DND-41 (cell line): ENCODE measurements around the gene ZNF878.

Experiments
- ATAC-seq: fragments of 200-7000 bp; cut with Tn5 transposase; 3 replicates; pipeline ENCODE4 v1.9.1; 2021; ENCODE audit warnings: low read depth; ENCODE audit not compliant: insufficient read depth
- DNase-seq: peaks from one replicate; pipeline ENCODE4 v3.0.0-alpha.2; 2020
- H2AFZ ChIP-seq: 2 replicates; pipeline ENCODE4 v1.6.0; 2012; ENCODE audit warnings: low read depth, low read length
- H3K27ac ChIP-seq: 2 replicates; pipeline ENCODE4 v1.5.1; 2012; ENCODE audit warnings: low read length, inconsistent platforms
- H3K27me3 ChIP-seq: fragments of 200-600 bp; sonication (generic); 2 replicates; pipeline ENCODE4 v1.6.0; 2012; ENCODE audit warnings: low read length, mild to moderate bottlenecking, inconsistent platforms; ENCODE audit not compliant: insufficient read depth, poor library complexity
- H3K36me3 ChIP-seq: 2 replicates; pipeline ENCODE4 v1.5.1; 2012; ENCODE audit warnings: low read length, inconsistent platforms; ENCODE audit not compliant: insufficient read depth
- H3K4me1 ChIP-seq: 2 replicates; pipeline ENCODE4 v1.5.1; 2012; ENCODE audit warnings: mild to moderate bottlenecking, low read length; ENCODE audit not compliant: insufficient read depth
- H3K4me2 ChIP-seq: 2 replicates; pipeline ENCODE4 v1.6.0; 2012; ENCODE audit warnings: mild to moderate bottlenecking, moderate library complexity, low read length, inconsistent platforms; ENCODE audit not compliant: insufficient read depth
- H3K4me3 ChIP-seq, 2 experiments: fragments of 200-600 bp in 1 of 2; shearing (Covaris generic) in 1 of 2; 2 replicates each; pipeline ENCODE4 v1.5.1; 2012 to 2016; ENCODE audit warnings: inconsistent platforms in 2 of 2, low read length in 2 of 2, mild to moderate bottlenecking in 2 of 2, low read depth in 1 of 2, moderate library complexity in 1 of 2
- H3K79me2 ChIP-seq: 2 replicates; pipeline ENCODE4 v1.6.0; 2012; ENCODE audit warnings: low read length, inconsistent platforms; ENCODE audit not compliant: insufficient read depth
- H3K9ac ChIP-seq: 2 replicates; pipeline ENCODE4 v1.6.0; 2012; ENCODE audit warnings: low read depth, mild to moderate bottlenecking, inconsistent platforms, low read length, moderate library complexity
- H3K9me3 ChIP-seq: 2 replicates; pipeline ENCODE4 v1.5.1; 2012; ENCODE audit warnings: low read length, moderate library complexity, mild to moderate bottlenecking, inconsistent platforms; ENCODE audit not compliant: insufficient read depth, severe bottlenecking
- H4K20me1 ChIP-seq: 2 replicates; pipeline ENCODE4 v1.6.0; 2012; ENCODE audit warnings: low read length; ENCODE audit not compliant: insufficient read depth
- CTCF ChIP-seq: IDR thresholded peaks from 2 replicates; pipeline ENCODE4 v1.5.1; 2012; ENCODE audit warnings: borderline replicate concordance, low read length, moderate library complexity, mild to moderate bottlenecking; ENCODE audit not compliant: poor library complexity, severe bottlenecking; ENCODE audit errors: extremely low read depth
- EZH2 ChIP-seq: IDR thresholded peaks from 3 replicates; pipeline ENCODE4 v1.6.1; 2012; ENCODE audit warnings: borderline replicate concordance, low read depth, mild to moderate bottlenecking, moderate library complexity, low read length, inconsistent platforms; ENCODE audit not compliant: severe bottlenecking

The ZNF878 gene

DNA sequence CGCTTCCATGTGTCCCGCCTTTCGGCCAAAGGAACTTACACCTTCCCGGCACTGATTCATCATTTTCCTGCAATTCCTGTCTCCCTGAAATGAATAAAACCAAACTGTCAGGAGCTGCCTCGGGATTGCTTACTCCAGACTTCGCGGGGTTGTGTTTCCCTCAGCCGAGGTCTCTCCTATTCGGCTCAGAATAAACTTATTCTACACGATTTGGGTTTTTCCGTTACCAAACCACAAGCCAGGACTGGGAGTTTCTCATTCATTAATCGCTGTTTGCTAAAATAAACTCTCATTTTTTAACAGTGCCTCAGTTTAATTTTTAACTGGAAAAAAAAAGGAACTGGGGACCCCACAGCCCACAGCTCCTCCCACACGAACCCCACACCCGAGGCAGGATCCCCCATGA, 667 bp downstream of the ZNF878 start:
- peak overlapping the region; percentile 86 to 96 for H3K4me3 ChIP-seq
- peak overlapping the region; percentile 99 for H3K4me2 ChIP-seq

GRCh38 chr19:12047868-12048267, 4.9 kb downstream of the ZNF878 start:
- Histone ChIP-seq H3K36me3 (peaks cover 39% of the 10 kb centered on the region), H2AFZ (no peak overlapping the region), H4K20me1 (no peaks in the 10 kb centered on the region), H3K4me1 (peaks cover 16% of the 10 kb centered on the region), H3K4me2 (no peak overlapping the region), H3K79me2 (peaks cover 2% of the 10 kb centered on the region; the same call in 1 of the 2 replicates), H3K4me3 (no peak overlapping the region), H3K27me3 (no peaks in the 10 kb centered on the region), H3K9ac (no peak overlapping the region), H3K27ac (no peak overlapping the region), H3K9me3 (peaks cover 24% of the 10 kb centered on the region)
- ATAC-seq (no peak), DNase-seq (no peak)
- TF ChIP-seq CTCF (no peak), EZH2 (no peak)

More for the DNA sequence above, 667 bp downstream of the ZNF878 start:
- TF ChIP-seq EZH2 (no peak), CTCF (no peak)
- peak overlapping the region; percentile 89 for H3K27ac ChIP-seq
- H4K20me1 ChIP-seq, result no peaks in the 10 kb centered on the region
- no peaks in the 10 kb centered on the region for H3K27me3 ChIP-seq
- H3K9ac ChIP-seq, result peak overlapping the region; percentile 87
- 0 out of 2 replicates have a peak, but pooled peaks cover under 1% of the 10 kb centered on the region for H3K36me3 ChIP-seq
- peaks cover 23% of the 10 kb centered on the region for H3K4me1 ChIP-seq
- H2AFZ ChIP-seq, result peak overlapping the region; percentile 99
- no peaks in the 10 kb centered on the region; the same call in 1 of the 2 replicates for H3K79me2 ChIP-seq
- DNase-seq, result no peak
- no peaks in the 10 kb centered on the region for H3K9me3 ChIP-seq
- ATAC-seq, result no peak

GRCh38 chr19:12043752-12044422, 8.9 kb downstream of the ZNF878 start:
- H3K9me3 ChIP-seq, result peaks cover 29% of the 10 kb centered on the region
- no peak overlapping the region for H3K4me3 ChIP-seq
- no peak for ATAC-seq

More at GRCh38 chr19:12043752-12044422, 8.9 kb downstream of the ZNF878 start:
- Histone ChIP-seq H3K27ac (no peak overlapping the region), H2AFZ (no peak overlapping the region), H3K79me2 (0 out of 2 replicates have a peak, but pooled peaks cover 2% of the 10 kb centered on the region), H3K4me2 (no peak overlapping the region), H4K20me1 (no peaks in the 10 kb centered on the region), H3K27me3 (no peaks in the 10 kb centered on the region), H3K4me1 (no peaks in the 10 kb centered on the region), H3K9ac (no peak overlapping the region), H3K36me3 (peaks cover 59% of the 10 kb centered on the region)
- DNase-seq, result no peak
- TF ChIP-seq CTCF (no peak), EZH2 (no peak)
